Measurements from ENCODE around the gene APP.

Gene APP

DNA sequence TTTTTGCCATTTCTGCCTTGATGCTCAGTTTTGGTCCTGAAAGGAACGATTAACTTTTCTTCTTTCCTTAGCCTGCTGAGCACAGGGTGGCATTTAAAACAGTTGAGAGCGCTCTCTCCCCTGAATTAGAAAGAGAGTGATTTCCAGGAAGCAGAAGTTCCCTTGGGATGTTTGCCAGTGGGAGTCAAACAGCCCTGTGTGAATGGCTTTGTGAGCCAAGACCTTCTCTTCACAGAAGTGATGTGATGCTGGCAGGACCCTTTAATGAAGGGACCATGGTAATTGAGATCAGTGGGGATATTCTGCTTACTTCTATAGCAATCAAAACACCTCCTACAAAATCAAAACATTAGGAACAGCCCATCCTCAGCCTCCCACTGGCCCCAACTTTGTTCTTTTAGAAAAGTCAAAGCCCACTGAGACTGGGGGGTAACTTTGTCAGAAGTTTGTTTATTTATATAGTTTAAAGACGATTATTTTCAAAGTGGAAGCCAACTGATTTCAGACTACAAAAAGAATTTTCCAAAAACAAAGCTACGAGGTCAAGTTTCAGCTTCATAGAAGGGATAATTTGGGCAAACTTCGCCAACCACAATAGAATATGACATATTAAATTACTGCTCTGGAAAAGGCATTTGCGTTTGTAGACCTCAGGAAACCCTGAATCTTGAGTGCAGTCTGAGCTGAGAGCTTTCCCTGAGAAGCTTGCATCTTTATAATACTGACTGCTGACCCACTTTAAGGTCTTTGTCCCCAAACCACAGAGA lies 313.1 kb downstream of the APP start:
- no peak for DNase-seq

DNA sequence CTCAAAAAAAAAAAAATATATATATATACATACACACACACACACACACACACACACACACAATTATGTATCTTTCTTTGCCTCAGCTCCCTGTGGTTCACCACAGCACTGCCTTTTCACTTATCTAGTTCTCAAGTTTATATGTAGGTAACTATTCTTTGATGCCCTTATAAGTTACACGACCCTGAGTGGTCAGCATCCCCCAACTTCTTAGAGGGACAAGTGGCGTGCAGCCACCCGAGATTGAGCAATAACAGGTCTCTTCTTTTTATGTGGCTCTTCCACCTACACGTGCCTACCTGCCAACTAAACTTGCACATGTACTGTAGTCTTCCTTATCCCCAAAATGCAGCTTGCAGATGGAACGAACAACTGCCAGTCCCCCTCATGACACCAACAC lies 315.0 kb downstream of the APP start:
- DNase-seq, result no peak

DNA sequence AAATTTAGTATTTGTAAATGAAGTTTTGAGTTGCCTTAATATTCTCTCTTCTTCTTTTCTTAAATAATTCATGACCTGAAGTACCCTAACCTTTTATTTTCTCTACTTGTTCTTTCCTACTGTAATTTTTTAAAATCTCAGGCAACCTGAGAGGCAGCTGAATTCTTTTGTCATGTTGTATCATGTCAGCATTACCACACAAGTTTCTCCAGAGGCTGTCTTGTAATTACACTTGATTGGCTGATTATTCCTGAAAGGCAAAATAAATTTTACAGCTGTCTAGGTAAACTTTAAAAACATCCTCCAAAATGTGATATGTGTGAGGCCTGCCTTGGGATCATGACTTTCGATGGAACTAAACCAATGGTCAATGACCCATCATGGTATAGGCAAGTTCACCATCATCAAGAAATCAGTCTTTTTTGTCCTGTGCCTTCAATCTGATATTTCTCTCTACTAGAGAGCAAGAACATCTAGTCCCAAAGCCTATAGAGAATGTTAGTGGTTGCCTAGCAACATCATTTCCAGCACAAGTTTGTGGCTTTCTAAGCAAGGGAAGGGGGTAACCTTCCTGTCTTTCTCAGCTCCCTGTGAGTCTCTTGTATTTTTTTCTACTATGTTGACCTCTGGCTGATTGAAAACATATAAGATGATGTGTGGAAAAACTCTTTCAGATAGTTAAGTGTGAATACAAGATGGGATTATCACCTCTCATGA lies 320.3 kb downstream of the APP start:
- no peak for DNase-seq

DNA sequence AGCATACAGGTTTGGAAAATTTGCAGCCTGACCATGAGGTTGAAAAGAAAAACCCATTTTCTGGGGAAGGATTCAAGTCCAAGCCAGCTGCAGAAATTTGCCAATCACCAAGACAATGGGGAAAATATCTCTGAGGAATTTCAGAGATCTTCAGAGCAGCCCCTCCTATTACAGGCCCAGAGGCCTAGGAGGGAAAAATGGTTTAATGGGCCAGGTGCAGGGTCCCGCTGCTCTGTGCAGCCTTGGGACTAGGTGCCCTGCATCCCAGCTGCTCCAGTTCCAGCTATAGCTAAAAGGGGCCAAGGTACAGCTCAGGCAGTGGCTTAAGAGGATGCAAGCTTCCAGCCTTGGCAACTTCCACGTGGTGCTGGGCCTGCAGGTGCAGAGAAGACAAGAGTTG lies 322.3 kb downstream of the APP start:
- DNase-seq, result no peak

DNA sequence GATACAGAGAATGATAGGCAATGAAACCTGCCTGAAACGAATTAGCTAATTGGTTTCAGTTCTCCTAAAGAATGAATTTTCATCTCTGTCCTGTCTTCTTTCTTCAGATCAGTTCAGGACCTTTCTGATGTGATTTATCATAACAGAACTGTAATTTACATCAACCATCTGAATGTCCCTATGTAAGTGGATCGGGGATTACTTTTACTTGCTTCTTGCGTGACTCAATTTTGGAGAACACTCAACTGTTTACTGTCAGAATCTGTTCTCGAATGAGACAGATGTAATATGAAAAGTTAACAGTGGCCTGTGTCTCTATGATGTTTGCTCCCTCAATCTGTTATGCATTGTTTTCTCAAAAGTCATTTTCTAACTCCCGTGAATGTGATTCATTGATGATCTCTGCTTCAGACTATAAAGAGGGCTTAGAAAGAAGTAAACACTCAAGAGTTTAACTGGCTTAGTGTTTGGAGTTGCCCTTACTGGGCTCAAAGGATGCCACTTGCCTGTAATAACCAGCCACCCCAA lies 324.8 kb downstream of the APP start:
- DNase-seq, result no peak

- no peak for DNase-seq
These were observed 327.6 kb downstream of the APP start for GRCh38 chr21:25842925-25843324.

DNA sequence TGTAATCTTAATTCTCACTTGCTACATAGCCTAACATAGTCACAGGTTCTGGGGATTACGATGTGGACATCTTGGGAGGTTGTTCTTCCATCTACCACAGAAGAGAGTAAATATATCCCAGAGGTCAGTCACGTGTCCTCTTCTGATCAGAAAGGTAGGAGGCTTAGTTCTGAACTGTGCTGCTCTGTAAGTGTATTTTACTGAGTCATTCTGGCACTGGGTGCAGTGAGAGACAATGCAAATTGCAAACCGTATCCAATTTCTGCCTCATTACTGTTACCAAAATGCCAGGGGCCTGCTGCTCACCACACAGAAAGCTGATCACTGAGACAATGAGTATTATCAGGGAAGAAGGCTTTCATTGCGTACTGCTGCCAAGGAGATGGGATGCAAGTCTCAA lies 331.8 kb downstream of the APP start:
- DNase-seq, result no peak

- peak; percentile 56 for DNase-seq
These were observed 332.9 kb downstream of the APP start for GRCh38 chr21:25837533-25838265.

DNA sequence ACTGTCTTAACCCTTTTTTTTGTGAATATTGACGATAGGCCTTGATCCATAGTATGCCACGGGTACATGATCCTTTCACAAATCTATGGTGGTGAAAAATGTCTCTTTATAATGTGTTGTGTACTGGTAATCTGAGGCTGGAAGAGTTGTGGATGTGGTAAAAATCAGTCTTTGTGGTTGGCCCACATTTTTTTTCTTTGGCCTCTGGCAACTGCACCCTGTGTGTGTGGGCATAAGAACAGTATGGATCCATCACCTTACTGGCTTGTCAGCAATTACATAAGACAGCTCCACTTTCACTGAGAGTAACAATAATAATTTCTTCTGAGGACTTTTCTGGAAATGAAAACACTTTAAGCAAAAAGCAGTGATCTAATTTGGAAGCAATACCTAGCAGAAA lies 334.2 kb downstream of the APP start:
- DNase-seq, result no peak

- peak; percentile 72 for DNase-seq
These were observed 336.2 kb downstream of the APP start for GRCh38 chr21:25834381-25834780.

GRCh38 chr21:25831300-25831960 lies 339.1 kb downstream of the APP start:
- DNase-seq, result peak; percentile 3

Measured in kidney glomerular epithelial cell (primary cell).